ENCODE measurements around the gene MAPKAP1. TPM values are rescaled to one million over a fixed set of nuclear protein-coding genes. Genes with fewer than 3 reads are reported as not detected.
A peak's percentile ranks its signal among the peaks of the same experiment; 100 is the strongest.

The MAPKAP1 gene
- total and polyA plus RNA-seq, 2 of the 13 experiments (the other 11 are each of a cell fraction or from before 2014, with no cell fraction given) = 45.0 to 64.3 TPM

DNA sequence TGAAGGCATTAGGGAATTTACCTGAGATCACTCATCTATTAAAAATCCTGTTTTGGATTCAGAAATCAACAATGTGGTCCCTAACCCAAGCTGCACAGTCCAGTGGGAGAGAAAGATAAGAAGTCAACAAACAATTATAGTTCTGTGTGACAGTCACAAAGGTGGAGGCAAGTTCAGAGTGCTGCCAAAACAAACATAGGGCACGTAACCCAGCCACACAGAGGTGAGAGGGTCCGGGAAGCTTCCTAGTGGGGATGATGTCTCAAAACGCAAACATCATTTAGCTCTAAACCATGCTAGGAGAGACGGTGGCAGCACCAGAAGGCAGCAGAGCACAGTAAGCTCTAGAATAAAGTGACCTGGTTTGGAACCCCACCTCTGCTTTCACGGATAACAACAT, 158.9 kb downstream of the MAPKAP1 start:
- no TSS peak for BruUV-seq (replicated peaks)
- H3K27ac ChIP-seq (ENCODE audit: extremely low read length, insufficient read depth, low read length) = no peak overlapping the region
- ChIA-PET CTCF (ENCODE audit: low intra/inter-chr PET ratio, low total read pairs) (no interaction called here), POLR2A (no interaction called here)
- H3K9me3 ChIP-seq (ENCODE audit: low read length) = no peaks in the 10 kb centered on the region
- peaks cover 48% of the 10 kb centered on the region for H3K4me1 ChIP-seq (ENCODE audit: insufficient read depth, low read length)
- H3K4me2 ChIP-seq (ENCODE audit: low read depth, low read length) = peak overlapping the region; percentile 26
- no peak overlapping the region for H3K9ac ChIP-seq (ENCODE audit: insufficient read depth, low read depth, low read length)
- H3K4me3 ChIP-seq (replicated peaks in 1 of 3; ENCODE audit: insufficient read depth in 1 of 3, low read depth in 2 of 3, low read length in 3 of 3) = no peak overlapping the region; a peak in 1 of 6 replicates
- ATAC-seq = peak; percentile 85
- in situ Hi-C loops (cut with HindIII; ENCODE audit: extremely low pct_ligation_motif_present, low pct_unique_long_range_greater_than_20kb) (no loop called here), intact Hi-C loops (cut with micrococcal nuclease; ENCODE audit: unreplicated experiment) (loop anchor here (5.0 kb wide), 1 partner anchor 141 kb away; no protein-coding TSS in a partner anchor)
- H2AFZ ChIP-seq (ENCODE audit: low read length) = no peak overlapping the region
- no peaks in the 10 kb centered on the region for H3K79me2 ChIP-seq (ENCODE audit: insufficient read depth, low read length)
- H3K27me3 ChIP-seq (ENCODE audit: control insufficient read depth in 1 of 2, insufficient read depth in 2 of 2, low read length in 2 of 2) = no peaks in the 10 kb centered on the region
- peak; percentile 97 for FAIRE-seq
- WGBS (ENCODE audit: low lambda C conversion rate) = 7% methylated on average over 5 of the region's 5 CpGs
- H4K20me1 ChIP-seq (ENCODE audit: insufficient read depth, low read length) = no peaks in the 10 kb centered on the region
- no peaks in the 10 kb centered on the region; a peak in 1 of 5 replicates for H3K36me3 ChIP-seq (replicated peaks in 1 of 2; ENCODE audit: control insufficient read depth in 1 of 2, insufficient read depth in 2 of 2, low read length in 2 of 2)
- DNase-seq (ENCODE audit: low spot score) = peak; percentile 79
- 0 out of 4 replicates have a peak, but pooled peaks of 1 of the 2 experiments have one; percentile 35 for TF ChIP-seq KLF16 (CRISPR knock-in tag; IDR thresholded peaks at IDR 0.05)
- TF ChIP-seq SUZ12 (IDR thresholded peaks at IDR 0.05; ENCODE audit: low read depth, low read length) = no peak
- no peak for TF ChIP-seq ZNF788 (CRISPR knock-in tag; IDR thresholded peaks at IDR 0.05; ENCODE audit: borderline replicate concordance)
- TF ChIP-seq, protein P1, sequence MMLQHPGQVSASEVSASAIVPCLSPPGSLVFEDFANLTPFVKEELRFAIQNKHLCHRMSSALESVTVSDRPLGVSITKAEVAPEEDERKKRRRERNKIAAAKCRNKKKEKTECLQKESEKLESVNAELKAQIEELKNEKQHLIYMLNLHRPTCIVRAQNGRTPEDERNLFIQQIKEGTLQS (CRISPR knock-in tag; IDR thresholded peaks at IDR 0.05) = no peak
- TF ChIP-seq ZHX1 (CRISPR knock-in tag; IDR thresholded peaks at IDR 0.05; ENCODE audit: low read depth) = no peak
- TF ChIP-seq KDM1A (CRISPR knock-in tag; IDR thresholded peaks at IDR 0.05) = 0 out of 2 replicates have a peak, but pooled peaks have one; percentile 65
- no peak for TF ChIP-seq ATAD3A (CRISPR knock-in tag; IDR thresholded peaks at IDR 0.05)
- no peak for TF ChIP-seq PAF1 (CRISPR knock-in tag; IDR thresholded peaks at IDR 0.05)
- TF ChIP-seq ZNF207 (IDR thresholded peaks at IDR 0.05; ENCODE audit: borderline replicate concordance) = no peak
- TF ChIP-seq, protein P2, sequence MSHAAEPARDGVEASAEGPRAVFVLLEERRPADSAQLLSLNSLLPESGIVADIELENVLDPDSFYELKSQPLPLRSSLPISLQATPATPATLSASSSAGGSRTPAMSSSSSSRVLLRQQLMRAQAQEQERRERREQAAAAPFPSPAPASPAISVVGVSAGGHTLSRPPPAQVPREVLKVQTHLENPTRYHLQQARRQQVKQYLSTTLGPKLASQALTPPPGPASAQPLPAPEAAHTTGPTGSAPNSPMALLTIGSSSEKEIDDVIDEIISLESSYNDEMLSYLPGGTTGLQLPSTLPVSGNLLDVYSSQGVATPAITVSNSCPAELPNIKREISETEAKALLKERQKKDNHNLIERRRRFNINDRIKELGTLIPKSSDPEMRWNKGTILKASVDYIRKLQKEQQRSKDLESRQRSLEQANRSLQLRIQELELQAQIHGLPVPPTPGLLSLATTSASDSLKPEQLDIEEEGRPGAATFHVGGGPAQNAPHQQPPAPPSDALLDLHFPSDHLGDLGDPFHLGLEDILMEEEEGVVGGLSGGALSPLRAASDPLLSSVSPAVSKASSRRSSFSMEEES (CRISPR knock-in tag; IDR thresholded peaks at IDR 0.05) = 0 out of 2 replicates have a peak, but pooled peaks have one; percentile 38
- TF ChIP-seq ZNF331 (CRISPR knock-in tag; IDR thresholded peaks at IDR 0.05) = peak; percentile 90
- no peak for TF ChIP-seq SRF (IDR thresholded peaks at IDR 0.05; ENCODE audit: low read depth, low read length)
- no peak for TF ChIP-seq ZFP41 (CRISPR knock-in tag; IDR thresholded peaks at IDR 0.05; ENCODE audit: borderline replicate concordance)
- TF ChIP-seq NFATC3 (CRISPR knock-in tag; IDR thresholded peaks at IDR 0.05) = no peak
- TF ChIP-seq ZNF543 (CRISPR knock-in tag; IDR thresholded peaks at IDR 0.05) = no peak
- TF ChIP-seq ZNF546 (CRISPR knock-in tag; conservative IDR thresholded peaks at IDR 0.05) = no peak
- TF ChIP-seq ARHGAP35 (CRISPR knock-in tag; IDR thresholded peaks at IDR 0.05; ENCODE audit: borderline replicate concordance) = no peak
- no peak for TF ChIP-seq ZNF598 (CRISPR knock-in tag; IDR thresholded peaks at IDR 0.05; ENCODE audit: borderline replicate concordance)
- TF ChIP-seq RNF2 (conservative IDR thresholded peaks at IDR 0.05; ENCODE audit: low read depth) = no peak
- TF ChIP-seq CSRNP1 (CRISPR knock-in tag; IDR thresholded peaks at IDR 0.05) = no peak
- TF ChIP-seq AKAP8 (CRISPR knock-in tag; IDR thresholded peaks at IDR 0.05) = no peak
- TF ChIP-seq KLF11 (CRISPR knock-in tag; IDR thresholded peaks at IDR 0.05) = no peak

All from HepG2 (cell line).